Keratinocyte (primary cell): ENCODE data around the gene ATN1. TPM values are rescaled to one million over a fixed set of nuclear protein-coding genes. Genes with fewer than 3 reads are reported as not detected.

ENCODE experiments used
- DNase-seq: peaks from one replicate; pipeline ENCODE4 v3.0.0-alpha.2; 2011; ENCODE audit warnings: low read depth, missing footprints, low spot score
- FAIRE-seq: peaks from 2 replicates; lab custom pipeline; 2011; peaks lifted over from hg19 to GRCh38; lab: Jason Lieb, UNC
- H2AFZ ChIP-seq: 2 replicates; pipeline ENCODE4 v1.6.0; 2012; ENCODE audit warnings: low read length, control low read depth, inconsistent platforms; ENCODE audit not compliant: control insufficient read depth
- H3K27ac ChIP-seq: 2 replicates; pipeline ENCODE4 v1.5.1; 2011; ENCODE audit warnings: low read length; ENCODE audit not compliant: control insufficient read depth, insufficient read depth
- H3K27me3 ChIP-seq: 3 replicates; pipeline ENCODE4 v1.6.0; 2011; ENCODE audit warnings: low read length; ENCODE audit not compliant: control insufficient read depth, insufficient read depth; ENCODE audit errors: extremely low read depth
- H3K36me3 ChIP-seq, 2 experiments: 2 replicates in 1 of 2; 3 replicates in 1 of 2; pipeline ENCODE4 v1.5.1; 2011; ENCODE audit warnings: low read length in 2 of 2, mild to moderate bottlenecking in 1 of 2; ENCODE audit not compliant: control insufficient read depth in 2 of 2, insufficient read depth in 2 of 2; ENCODE audit errors: extremely low read depth in 1 of 2
- H3K4me1 ChIP-seq: 3 replicates; pipeline ENCODE4 v1.5.1; 2011; ENCODE audit warnings: low read length; ENCODE audit not compliant: control insufficient read depth, insufficient read depth; ENCODE audit errors: extremely low read depth
- H3K4me2 ChIP-seq: 3 replicates; pipeline ENCODE4 v1.6.0; 2011; ENCODE audit warnings: low read depth, low read length; ENCODE audit not compliant: control insufficient read depth, insufficient read depth; ENCODE audit errors: extremely low read depth
- H3K4me3 ChIP-seq, 3 experiments: fragments of 200-600 bp in 1 of 3; sonication (generic) in 1 of 3; 2 replicates in 2 of 3; 3 replicates in 1 of 3; pipeline ENCODE4 v1.5.1; 2011 to 2016; ENCODE audit warnings: low read length in 3 of 3, mild to moderate bottlenecking in 3 of 3, control low read depth in 2 of 3, inconsistent platforms in 1 of 3, low read depth in 1 of 3, mixed read lengths in 1 of 3, mixed run types in 1 of 3, moderate library complexity in 1 of 3; ENCODE audit not compliant: control insufficient read depth in 2 of 3, insufficient read depth in 2 of 3; ENCODE audit errors: extremely low read depth in 1 of 3
- H3K79me2 ChIP-seq: 2 replicates; pipeline ENCODE4 v1.6.0; 2012; ENCODE audit warnings: low read length; ENCODE audit not compliant: control insufficient read depth, insufficient read depth
- H3K9ac ChIP-seq: 3 replicates; pipeline ENCODE4 v1.6.0; 2011; ENCODE audit warnings: low read length; ENCODE audit not compliant: control insufficient read depth, insufficient read depth; ENCODE audit errors: extremely low read depth
- H3K9me1 ChIP-seq: 3 replicates; pipeline ENCODE4 v1.6.0; 2011; ENCODE audit warnings: low read length; ENCODE audit not compliant: control insufficient read depth, insufficient read depth; ENCODE audit errors: extremely low read depth
- H3K9me3 ChIP-seq: 2 replicates; pipeline ENCODE4 v1.5.1; 2012; ENCODE audit warnings: low read depth, low read length; ENCODE audit not compliant: control insufficient read depth
- H4K20me1 ChIP-seq: 3 replicates; pipeline ENCODE4 v1.6.0; 2011; ENCODE audit warnings: low read length; ENCODE audit not compliant: control insufficient read depth, insufficient read depth; ENCODE audit errors: extremely low read depth
- CTCF ChIP-seq, 3 experiments: IDR thresholded peaks in 1 of 3; conservative IDR thresholded peaks in 1 of 3; optimal IDR thresholded peaks in 1 of 3; 2 replicates in 2 of 3; 3 replicates in 1 of 3; pipeline versions ENCODE3 to v1.5.1; 2011; ENCODE audit warnings: low read length in 3 of 3, mild to moderate bottlenecking in 3 of 3, moderate library complexity in 2 of 3, control low read depth in 1 of 3, inconsistent platforms in 1 of 3; ENCODE audit not compliant: insufficient read depth in 2 of 3; ENCODE audit errors: extremely low read depth in 1 of 3
- EZH2 ChIP-seq: IDR thresholded peaks from one replicate; pipeline ENCODE4 v1.6.1; 2012; ENCODE audit warnings: inconsistent platforms, mild to moderate bottlenecking, low read length, moderate library complexity
- dilution Hi-C: fragments of 300-500 bp; cut with MboI; formaldehyde crosslinking; loops from one replicate; pipeline ENCODE4 v1.7.0; 2020; ENCODE audit warnings: low sequenced_read_pairs; ENCODE audit not compliant: extremely low pct_ligation_motif_present
- polyA plus RNA-seq, 5 experiments: library from polyadenylated mRNA; depleted of rRNA in 3 of 5; stranded (reverse) in 3 of 5; stranded (forward) in 1 of 5; unstranded in 1 of 5; fragments of >200 nt; gene quantifications; 1 replicate in 1 of 5; 2 replicates in 3 of 5; 3 replicates in 1 of 5; pipeline versions ENCODE4 v1.2.1 to v1.2.3, GENCODE V29; 2011 to 2012; ENCODE audit warnings: missing spikeins in 2 of 5, low read depth in 1 of 5, low replicate concordance in 1 of 5

The ATN1 gene
- polyA plus RNA-seq, 1 donor (not counting 4 experiments of a cell fraction or from before 2014, with no cell fraction given), result 6.2 TPM

- Histone ChIP-seq H3K79me2 (peaks cover 56% of the 10 kb centered on the region), H3K27ac (peak overlapping the region; percentile 95), H3K9me3 (no peaks in the 10 kb centered on the region), H4K20me1 (peaks cover 8% of the 10 kb centered on the region), H3K4me3 (peak overlapping the region; percentile 80 to 94 (median 81)), H2AFZ (no peak overlapping the region), H3K27me3 (no peaks in the 10 kb centered on the region), H3K9ac (peak overlapping the region; percentile 99), H3K4me2 (peak overlapping the region; percentile 93), H3K36me3 (peaks cover 23 to 43% of the 10 kb centered on the region in 2 experiments), H3K4me1 (peaks cover 51% of the 10 kb centered on the region), H3K9me1 (peaks cover 3% of the 10 kb centered on the region)
- DNase-seq, result no peak
- no peak for FAIRE-seq
- dilution Hi-C loops, result no loop called here
- no peak for TF ChIP-seq EZH2
Measured at GRCh38 chr12:6963791-6964413, 36.1 kb downstream of the ATN1 start.

- Histone ChIP-seq H3K36me3 (peaks cover 23 to 47% of the 10 kb centered on the region in 2 experiments), H2AFZ (no peak overlapping the region), H3K79me2 (peaks cover 62% of the 10 kb centered on the region), H3K9me1 (peaks cover 3% of the 10 kb centered on the region), H3K4me3 (peak overlapping the region; percentile 80 to 94 (median 81)), H3K4me1 (peaks cover 51% of the 10 kb centered on the region), H3K4me2 (peak overlapping the region; percentile 93), H4K20me1 (peaks cover 8% of the 10 kb centered on the region), H3K9me3 (no peaks in the 10 kb centered on the region), H3K27ac (peak overlapping the region; percentile 95), H3K27me3 (no peaks in the 10 kb centered on the region), H3K9ac (peak overlapping the region; percentile 99)
- DNase-seq (no peak), FAIRE-seq (no peak)
- dilution Hi-C loops, result no loop called here
- TF ChIP-seq EZH2 (no peak), CTCF (optimal IDR thresholded peaks at IDR 0.05 in 1 of 3, IDR thresholded peaks at IDR 0.05 in 1 of 3, conservative IDR thresholded peaks at IDR 0.05 in 1 of 3; ENCODE audit: extremely low read depth in 1 of 3, insufficient read depth in 2 of 3, low read length in 3 of 3) (no peak)
Measured at GRCh38 chr12:6964605-6965025, 36.9 kb downstream of the ATN1 start.
